IMR-90 (cell line): ENCODE measurements around the gene PHACTR3. TPM values are rescaled to one million over a fixed set of nuclear protein-coding genes. Genes with fewer than 3 reads are reported as not detected.

Experiments
- ATAC-seq: fragments of 200-7000 bp; cut with Tn5 transposase; 2 replicates; pipeline ENCODE4 v1.9.1; 2020; ENCODE audit warnings: low read depth, mild to moderate bottlenecking, moderate library complexity
- BruUV-seq: library from RNA; stranded (reverse); fragments of 400-500 nt; replicated peaks from 2 replicates; lab custom pipeline; 2021; lab: Mats Ljungman, UMichigan
- CTCF ChIA-PET: fragments of 300-600 bp; formaldehyde crosslinking; extraction: SDS; loops from one replicate; lab custom pipeline; 2021; ENCODE audit warnings: antibody characterized with exemption; lab: Yijun Ruan, JAX
- POLR2A ChIA-PET: fragments of 300-600 bp; sonication (Branson Sonifier 250); formaldehyde crosslinking; loops from one replicate; lab custom pipeline; 2022; ENCODE audit warnings: antibody characterized with exemption; ENCODE audit not compliant: unreplicated experiment; lab: Charles Lee
- DNase-seq: peaks from one replicate; pipeline ENCODE4 v3.0.0; 2013
- H2AFZ ChIP-seq: replicated peaks from 2 replicates; pipeline ENCODE3; 2013; ENCODE audit warnings: low read length, mild to moderate bottlenecking; ENCODE audit not compliant: poor library complexity
- H2AK5ac ChIP-seq: 2 replicates; pipeline ENCODE4 v1.6.1; 2013; ENCODE audit warnings: low read depth, low read length, inconsistent platforms
- H2AK9ac ChIP-seq: replicated peaks from 2 replicates; pipeline ENCODE3; 2013; ENCODE audit warnings: mild to moderate bottlenecking, low read depth, low read length, moderate library complexity; ENCODE audit not compliant: poor library complexity
- H2BK120ac ChIP-seq: 2 replicates; pipeline ENCODE4 v1.6.1; 2013; ENCODE audit warnings: low read depth, low read length, inconsistent platforms
- H2BK15ac ChIP-seq: 3 replicates; pipeline ENCODE4 v1.6.1; 2013; ENCODE audit warnings: low read depth, low read length, inconsistent platforms
- H2BK20ac ChIP-seq: 2 replicates; pipeline ENCODE4 v1.6.1; 2013; ENCODE audit warnings: low read depth, mild to moderate bottlenecking, inconsistent platforms, low read length, moderate library complexity
- H2BK5ac ChIP-seq: 2 replicates; pipeline ENCODE4 v1.6.1; 2013; ENCODE audit warnings: mild to moderate bottlenecking, low read depth, low read length, inconsistent platforms; ENCODE audit not compliant: poor library complexity, severe bottlenecking
- H3K14ac ChIP-seq: replicated peaks from 2 replicates; pipeline ENCODE4 v1.6.1; 2013; ENCODE audit warnings: low read depth, low read length, inconsistent platforms
- H3K18ac ChIP-seq: 2 replicates; pipeline ENCODE4 v1.6.1; 2013; ENCODE audit warnings: low read depth, low read length, control low read depth
- H3K23ac ChIP-seq: 2 replicates; pipeline ENCODE4 v1.6.1; 2013; ENCODE audit warnings: low read depth, low read length, inconsistent platforms
- H3K27ac ChIP-seq: 2 replicates; pipeline ENCODE4 v1.5.1; 2013; ENCODE audit warnings: mild to moderate bottlenecking, control low read depth, low read length; ENCODE audit not compliant: insufficient read depth
- H3K27me3 ChIP-seq: 2 replicates; pipeline ENCODE4 v1.6.1; 2013; ENCODE audit warnings: low read length; ENCODE audit not compliant: control insufficient read depth, insufficient read depth
- H3K36me3 ChIP-seq: 2 replicates; pipeline ENCODE4 v1.6.1; 2013; ENCODE audit warnings: low read length, mixed read lengths; ENCODE audit not compliant: control insufficient read depth, insufficient read depth
- H3K4ac ChIP-seq: 2 replicates; pipeline ENCODE4 v1.6.1; 2013; ENCODE audit warnings: low read depth, low read length, inconsistent platforms
- H3K4me1 ChIP-seq: 2 replicates; pipeline ENCODE4 v1.6.1; 2013; ENCODE audit warnings: low read length, mixed read lengths; ENCODE audit not compliant: control insufficient read depth, insufficient read depth
- H3K4me2 ChIP-seq: 2 replicates; pipeline ENCODE4 v1.6.1; 2013; ENCODE audit warnings: low read depth, mild to moderate bottlenecking, control low read depth, low read length, moderate library complexity
- H3K4me3 ChIP-seq: 2 replicates; pipeline ENCODE4 v1.5.1; 2013; ENCODE audit warnings: low read depth, mild to moderate bottlenecking, control low read depth, low read length, moderate library complexity; ENCODE audit not compliant: insufficient read depth
- H3K56ac ChIP-seq: 2 replicates; pipeline ENCODE4 v1.6.1; 2013; ENCODE audit warnings: low read length, inconsistent platforms; ENCODE audit not compliant: insufficient read depth; ENCODE audit errors: extremely low read depth
- H3K79me1 ChIP-seq, 2 experiments: 2 replicates each; pipeline ENCODE4 v1.6.1; 2013; ENCODE audit warnings: low read length in 2 of 2, inconsistent platforms in 1 of 2, low read depth in 1 of 2
- H3K9ac ChIP-seq: 2 replicates; pipeline ENCODE4 v1.6.1; 2013; ENCODE audit warnings: low read depth, low read length, control low read depth
- H3K9me1 ChIP-seq: 2 replicates; pipeline ENCODE4 v1.6.1; 2013; ENCODE audit warnings: low read length, inconsistent platforms; ENCODE audit not compliant: insufficient read depth
- H3K9me3 ChIP-seq: 2 replicates; pipeline ENCODE4 v1.6.1; 2013; ENCODE audit warnings: low read length; ENCODE audit not compliant: control insufficient read depth, insufficient read depth
- H4K20me1 ChIP-seq: 2 replicates; pipeline ENCODE4 v1.6.1; 2013; ENCODE audit warnings: low read length, inconsistent platforms; ENCODE audit not compliant: insufficient read depth
- H4K5ac ChIP-seq: 2 replicates; pipeline ENCODE4 v1.6.1; 2013; ENCODE audit warnings: mild to moderate bottlenecking, low read depth, low read length, control low read depth
- H4K8ac ChIP-seq, 2 experiments: 2 replicates each; pipeline ENCODE4 v1.6.1; 2013; ENCODE audit warnings: low read depth in 2 of 2, low read length in 2 of 2, control low read depth in 1 of 2, inconsistent platforms in 1 of 2
- H4K91ac ChIP-seq: 2 replicates; pipeline ENCODE4 v1.6.1; 2013; ENCODE audit warnings: low read depth, low read length, inconsistent platforms; ENCODE audit not compliant: insufficient read depth
- NFE2L2 ChIP-seq: fragments of 150-350 bp; IDR thresholded peaks from 2 replicates; pipeline ENCODE4 v1.6.1; 2016; ENCODE audit warnings: low read depth, mild to moderate bottlenecking, low read length
- WGBS, 2 experiments: methylation state at CpG; one replicate each; pipeline versions ENCODE4 v1.1.5 to v1.1.7; 2013; ENCODE audit warnings: missing lambda C conversion rate in 2 of 2; ENCODE audit not compliant: insufficient read length in 1 of 2; ENCODE audit errors: extremely low coverage in 2 of 2; 5-methylcytosine and 5-hydroxymethylcytosine counted together
- dilution Hi-C: fragments of 300-500 bp; cut with HindIII; formaldehyde crosslinking; loops from one replicate; pipeline ENCODE4 v1.14.3; 2018; ENCODE audit warnings: low sequenced_read_pairs; ENCODE audit not compliant: unreplicated experiment
- in situ Hi-C: fragments of 300-500 bp; cut with MboI; formaldehyde crosslinking; loops from 3 replicates; pipeline ENCODE4 v1.14.3; 2019; ENCODE audit warnings: low sequenced_read_pairs, inconsistent platforms, mixed read lengths
- intact Hi-C: fragments of 100-400 bp; cut with micrococcal nuclease; formaldehyde crosslinking; loops from 2 replicates; pipeline ENCODE4 v1.10.0; 2022
- polyA plus RNA-seq, 3 experiments: library from polyadenylated mRNA; depleted of rRNA; stranded (reverse); fragments of >200 nt; gene quantifications; 2 replicates each; pipeline ENCODE4 v1.2.3, GENCODE V29; 2012; ENCODE audit warnings: low replicate concordance in 1 of 3
- total RNA-seq: library from RNA; depleted of rRNA; stranded (reverse); fragments of >200 nt; gene quantifications from 2 replicates; pipeline ENCODE4 v1.2.3, GENCODE V29; 2012

Gene PHACTR3
- total and polyA plus RNA-seq, 2 of the 4 experiments (the other 2 are of a cell fraction), result not detected

DNA sequence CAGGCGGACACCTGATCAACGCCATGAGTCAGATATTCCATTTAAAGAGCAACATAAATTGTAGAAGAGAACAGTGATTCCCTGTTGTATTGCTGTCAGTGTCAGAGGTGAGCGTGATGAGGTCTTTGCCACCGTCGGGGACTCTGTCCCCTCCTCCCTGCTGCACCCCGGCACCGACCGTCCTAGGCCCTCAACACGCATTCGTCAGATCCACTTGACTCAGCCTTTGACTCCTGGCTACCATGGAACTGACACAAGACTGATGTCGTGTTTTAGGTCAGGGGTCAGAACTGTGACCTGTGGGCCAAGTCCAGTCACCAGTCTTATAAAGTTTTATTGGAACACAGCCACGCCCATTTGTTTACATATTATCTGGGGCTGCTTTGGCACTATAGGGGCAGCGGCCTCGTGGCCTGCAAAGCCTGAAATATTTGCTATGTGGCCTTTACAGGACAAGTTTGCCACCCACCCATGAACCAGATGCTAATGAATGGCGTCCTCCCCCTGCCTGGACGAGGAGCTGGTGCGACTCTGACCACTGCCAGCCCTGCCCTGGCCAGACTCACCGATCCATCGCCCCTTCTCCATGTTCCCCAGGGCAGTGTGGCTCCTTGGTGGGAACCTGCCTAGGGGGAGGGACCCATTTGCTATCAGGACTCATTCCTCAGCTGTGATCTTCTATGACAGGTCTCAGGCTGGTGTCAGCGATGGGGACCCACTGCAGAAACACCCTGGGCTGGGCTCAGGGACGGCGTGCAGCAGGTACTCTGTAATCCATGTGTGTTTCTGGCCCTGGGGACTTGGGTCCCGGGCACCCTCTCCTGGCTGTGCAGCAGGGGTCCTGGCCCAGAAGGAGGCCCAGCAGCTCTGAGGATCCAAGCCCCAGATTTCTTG lies 37.5 kb upstream of the PHACTR3 start:
- intact Hi-C loops (no loop called here), dilution Hi-C loops (no loop called here), in situ Hi-C loops (no loop called here)
- no peaks in the 10 kb centered on the region for H3K79me1 ChIP-seq
- no peak overlapping the region for H2AFZ ChIP-seq
- H2BK5ac ChIP-seq, result no peak overlapping the region
- no peaks in the 10 kb centered on the region for H3K9me1 ChIP-seq
- 73% methylated on average over 5 of the region's 23 CpGs; no CpG with 5 or more reads in 1 of the 2 experiments for WGBS, 2 experiments
- no peak for DNase-seq
- no peak overlapping the region for H3K23ac ChIP-seq
- BruUV-seq, result no TSS peak
- H3K9me3 ChIP-seq, result no peaks in the 10 kb centered on the region
- no peak for ATAC-seq
- H3K4me2 ChIP-seq, result no peak overlapping the region
- H3K9ac ChIP-seq, result no peak overlapping the region
- ChIA-PET CTCF (no interaction called here), POLR2A (no interaction called here)
- H2AK5ac ChIP-seq, result no peak overlapping the region
- no peak overlapping the region for H2AK9ac ChIP-seq
- no peak overlapping the region for H3K4ac ChIP-seq
- no peak overlapping the region for H2BK120ac ChIP-seq
- H2BK15ac ChIP-seq, result no peak overlapping the region
- no peak overlapping the region for H4K8ac ChIP-seq
- no peak overlapping the region for H4K5ac ChIP-seq
- H3K56ac ChIP-seq, result no peak overlapping the region
- no peaks in the 10 kb centered on the region for H3K4me1 ChIP-seq
- no peaks in the 10 kb centered on the region for H3K36me3 ChIP-seq
- H3K27ac ChIP-seq, result no peak overlapping the region
- no peak overlapping the region for H3K4me3 ChIP-seq
- no peak overlapping the region for H3K14ac ChIP-seq
- no peak for TF ChIP-seq NFE2L2
- no peaks in the 10 kb centered on the region for H3K27me3 ChIP-seq
- H4K91ac ChIP-seq, result no peak overlapping the region
- no peak overlapping the region for H3K18ac ChIP-seq
- no peak overlapping the region for H2BK20ac ChIP-seq
- no peaks in the 10 kb centered on the region for H4K20me1 ChIP-seq
